ENCODE measurements around the gene GLT6D1.

Gene GLT6D1

DNA sequence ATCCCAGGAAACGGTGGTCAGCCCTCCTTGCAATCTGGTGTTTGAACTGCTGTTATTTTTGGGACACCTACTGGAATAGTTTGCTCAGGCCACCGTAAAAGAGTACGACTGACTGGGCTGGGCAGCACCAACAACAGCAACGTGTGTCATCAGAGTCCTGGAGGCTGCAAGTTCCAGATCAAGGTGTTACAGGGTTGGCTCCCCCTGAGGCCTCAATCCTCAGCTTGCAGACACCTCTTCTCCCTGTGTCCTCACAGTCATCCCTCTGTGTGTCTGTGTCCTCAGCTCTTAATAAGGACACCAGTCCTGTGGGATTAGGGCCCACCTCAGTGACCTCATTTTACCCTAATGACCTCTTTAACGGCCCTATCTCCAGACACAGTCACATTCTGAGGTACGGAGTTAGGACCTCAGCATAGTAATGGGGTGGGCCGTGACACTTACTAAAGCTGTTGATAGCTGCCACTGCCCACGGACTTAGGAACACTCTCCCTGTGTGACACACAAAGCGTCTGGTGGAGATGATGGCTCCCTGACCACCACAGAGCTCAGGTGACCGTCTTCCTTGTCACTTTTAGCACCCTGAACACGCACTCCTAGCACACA, 16.8 kb downstream of the GLT6D1 start:
- DNase-seq (ENCODE audit: low read depth in 2 of 2), result no peak

- no peak for DNase-seq (ENCODE audit: low read depth in 2 of 2)
Measured at GRCh38 chr9:135620558-135620957, 18.8 kb downstream of the GLT6D1 start.

DNA sequence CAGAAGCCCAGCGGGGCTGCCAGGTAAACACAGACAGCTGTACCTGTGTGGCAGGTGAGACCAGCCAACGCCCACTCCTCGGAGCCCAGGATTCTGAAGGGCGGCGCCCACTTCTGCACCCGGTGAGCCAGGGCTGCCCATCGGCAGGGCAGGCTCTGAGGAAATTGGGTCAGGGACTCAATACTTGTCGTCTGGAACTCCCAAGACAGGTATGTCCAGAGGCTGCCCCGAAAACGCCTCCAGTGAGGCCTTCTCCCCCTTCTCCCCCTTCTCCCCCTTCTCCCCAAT, 19.8 kb downstream of the GLT6D1 start:
- no peak for DNase-seq (ENCODE audit: low read depth in 2 of 2)

DNA sequence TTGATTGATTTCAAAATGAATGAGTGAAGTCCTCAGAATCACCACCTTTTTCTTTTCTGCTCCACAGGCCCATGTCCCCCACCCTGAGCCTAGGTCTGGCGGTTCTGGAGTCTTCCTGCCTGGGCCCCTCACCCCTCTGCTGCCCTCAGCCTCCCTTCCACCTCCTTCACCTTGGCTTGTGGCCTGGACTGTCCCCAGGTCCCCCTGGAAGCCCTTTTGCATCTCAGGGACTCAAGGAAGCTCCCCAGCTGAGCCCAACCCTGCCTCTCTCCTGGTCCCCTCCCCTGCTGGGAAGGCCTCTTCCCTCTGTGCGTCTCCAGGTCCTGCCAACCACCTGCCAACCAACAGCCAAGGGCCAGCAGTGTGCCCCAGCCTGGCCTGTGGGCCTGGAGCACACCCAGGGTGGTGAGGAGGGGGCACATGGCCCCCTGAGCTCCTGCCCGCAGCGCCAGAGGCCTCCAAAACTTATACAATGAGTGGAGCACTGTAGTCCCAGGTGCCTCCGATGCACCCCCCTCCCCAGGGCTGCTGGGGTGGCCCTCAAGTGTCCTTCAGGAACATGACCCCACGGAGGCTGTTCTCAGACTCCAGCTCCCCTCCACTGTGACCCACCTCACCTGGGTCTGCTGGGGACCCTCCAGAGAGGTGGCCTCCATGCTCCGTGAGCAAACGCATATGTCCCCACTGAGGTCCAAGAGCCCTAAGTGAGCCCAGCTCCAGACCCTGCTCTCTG, 20.3 kb downstream of the GLT6D1 start:
- DNase-seq (ENCODE audit: low read depth in 2 of 2), result no peak

DNA sequence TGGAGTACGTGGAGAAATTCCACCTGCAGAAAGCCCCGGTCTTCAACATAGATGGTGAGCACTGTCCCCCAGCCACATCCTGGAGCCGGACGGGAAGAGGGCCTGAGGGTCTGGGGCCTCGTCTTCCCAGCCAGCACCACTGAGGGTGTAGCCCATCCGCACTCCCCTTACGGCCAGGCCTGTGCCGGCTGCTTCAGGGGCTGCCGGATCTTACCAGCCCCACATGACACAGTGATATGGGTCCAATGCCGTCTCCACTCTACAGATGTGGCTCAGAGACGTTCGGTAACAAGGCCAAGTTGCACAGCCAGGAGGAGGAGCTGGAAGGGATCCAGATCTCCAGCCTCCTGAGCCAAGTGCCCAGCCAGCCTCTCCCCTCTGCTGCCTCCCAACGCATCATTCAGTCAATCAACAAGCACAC, 21.3 kb downstream of the GLT6D1 start:
- DNase-seq (ENCODE audit: low read depth in 2 of 2), result no peak

DNA sequence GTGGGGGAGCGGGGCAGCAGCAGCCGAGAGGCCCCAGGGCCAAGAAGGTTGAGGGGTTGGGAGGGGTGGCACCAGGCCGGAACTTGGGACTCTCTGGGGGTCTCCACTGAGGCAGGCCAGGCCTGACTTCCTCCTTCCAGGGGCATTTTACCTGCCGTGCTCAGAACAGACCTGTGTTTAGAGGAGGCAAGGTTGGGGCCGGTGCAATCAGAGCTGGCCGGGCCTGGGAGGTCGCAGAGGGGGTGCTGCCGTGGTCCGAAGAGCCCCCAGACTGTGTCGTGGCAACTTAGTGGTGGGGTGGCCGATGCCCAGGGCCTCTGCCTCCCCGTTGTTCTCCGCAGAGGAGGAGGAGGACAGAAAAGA, 21.8 kb downstream of the GLT6D1 start:
- no peak for DNase-seq (ENCODE audit: low read depth in 2 of 2)

DNA sequence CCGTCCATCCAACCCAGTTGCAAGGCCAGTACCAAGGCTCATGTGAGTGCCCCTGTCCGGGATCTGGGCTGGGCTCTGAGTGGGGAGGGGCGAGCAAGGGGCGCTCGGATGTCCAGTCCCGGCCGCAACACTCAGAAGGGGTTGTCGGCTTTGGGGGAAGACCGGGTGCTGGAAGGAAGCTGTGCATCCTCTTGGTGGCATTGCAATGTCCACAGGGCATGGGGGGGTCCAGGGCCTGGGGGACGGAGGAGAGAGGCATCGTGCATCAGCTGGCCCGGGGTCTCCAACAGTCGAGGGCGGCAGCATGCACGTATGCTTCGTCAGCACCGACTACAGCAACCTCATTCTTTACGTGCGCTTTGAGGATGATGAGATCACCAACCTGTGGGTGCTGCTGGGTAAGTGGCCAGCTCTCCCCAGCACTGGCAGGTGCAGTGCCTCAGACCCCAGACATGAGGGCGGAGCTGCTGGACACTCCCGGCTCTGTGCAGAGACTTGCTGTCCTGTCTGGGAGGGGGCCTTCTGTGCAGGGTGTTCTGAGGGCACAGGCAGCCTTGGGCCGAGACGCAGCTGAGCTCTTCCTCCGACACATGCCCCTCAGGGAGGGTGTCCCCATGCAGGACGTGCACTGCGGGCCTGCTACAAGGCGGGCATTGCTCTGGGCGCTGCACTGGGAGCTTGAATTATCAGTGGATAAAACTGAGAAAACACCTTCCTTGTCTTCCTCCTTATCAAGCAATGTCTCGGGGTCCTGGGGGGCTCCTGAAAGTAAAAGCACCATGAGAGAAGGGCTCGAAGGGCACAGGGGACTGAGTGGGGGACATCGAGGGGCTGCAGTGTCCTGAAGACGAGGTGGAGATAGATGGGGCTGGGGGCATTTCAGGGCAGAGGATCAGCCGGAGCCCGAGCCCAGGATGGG, 22.5 kb downstream of the GLT6D1 start:
- no peak for DNase-seq (ENCODE audit: low read depth in 2 of 2)

DNA sequence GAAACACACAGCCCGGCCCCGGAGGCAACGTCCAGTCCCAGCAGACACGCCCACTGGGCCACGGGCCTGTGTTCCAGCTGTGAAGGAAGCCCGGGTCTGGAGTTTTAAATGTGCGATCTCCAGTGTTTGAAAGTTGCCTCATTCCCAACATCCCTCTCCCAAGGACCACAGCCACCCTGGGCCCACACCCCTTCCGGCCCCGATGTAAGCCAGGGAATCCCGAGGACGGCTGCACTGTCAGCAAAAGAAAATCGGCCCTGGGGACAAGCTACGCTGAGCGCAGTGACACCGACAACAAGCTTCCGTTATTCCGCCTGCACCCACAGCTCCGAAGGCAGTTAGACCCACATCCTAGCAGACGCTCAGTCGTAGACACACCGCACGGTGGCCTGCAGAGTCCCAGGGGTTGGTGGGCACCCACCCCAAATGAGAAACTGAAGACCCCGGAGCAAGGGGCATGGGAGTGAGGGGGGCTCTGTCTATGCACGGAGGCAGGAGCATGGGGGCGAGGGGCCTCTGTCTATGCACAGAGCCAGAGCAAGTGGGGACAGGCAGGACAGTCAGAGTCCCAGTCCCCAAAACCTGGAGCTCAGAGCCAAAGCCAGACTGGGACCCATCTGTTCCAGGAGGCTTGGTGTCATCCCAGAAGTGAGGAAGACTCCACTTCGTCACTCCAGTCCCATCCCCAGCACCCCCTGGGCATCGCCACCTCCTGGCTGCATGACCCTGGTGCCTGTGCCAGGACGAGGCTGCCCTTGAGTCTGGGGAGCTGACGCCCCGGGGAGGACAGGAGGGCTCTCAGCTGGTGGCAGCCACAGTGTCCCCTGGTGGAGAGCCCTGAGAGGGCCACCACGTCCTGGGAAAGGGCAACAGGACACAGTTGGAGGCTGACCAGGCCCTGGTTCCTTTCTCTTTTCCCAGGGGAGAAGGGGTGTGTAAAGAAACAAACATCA, 23.4 kb downstream of the GLT6D1 start:
- no peak for DNase-seq (ENCODE audit: low read depth in 2 of 2)

DNA sequence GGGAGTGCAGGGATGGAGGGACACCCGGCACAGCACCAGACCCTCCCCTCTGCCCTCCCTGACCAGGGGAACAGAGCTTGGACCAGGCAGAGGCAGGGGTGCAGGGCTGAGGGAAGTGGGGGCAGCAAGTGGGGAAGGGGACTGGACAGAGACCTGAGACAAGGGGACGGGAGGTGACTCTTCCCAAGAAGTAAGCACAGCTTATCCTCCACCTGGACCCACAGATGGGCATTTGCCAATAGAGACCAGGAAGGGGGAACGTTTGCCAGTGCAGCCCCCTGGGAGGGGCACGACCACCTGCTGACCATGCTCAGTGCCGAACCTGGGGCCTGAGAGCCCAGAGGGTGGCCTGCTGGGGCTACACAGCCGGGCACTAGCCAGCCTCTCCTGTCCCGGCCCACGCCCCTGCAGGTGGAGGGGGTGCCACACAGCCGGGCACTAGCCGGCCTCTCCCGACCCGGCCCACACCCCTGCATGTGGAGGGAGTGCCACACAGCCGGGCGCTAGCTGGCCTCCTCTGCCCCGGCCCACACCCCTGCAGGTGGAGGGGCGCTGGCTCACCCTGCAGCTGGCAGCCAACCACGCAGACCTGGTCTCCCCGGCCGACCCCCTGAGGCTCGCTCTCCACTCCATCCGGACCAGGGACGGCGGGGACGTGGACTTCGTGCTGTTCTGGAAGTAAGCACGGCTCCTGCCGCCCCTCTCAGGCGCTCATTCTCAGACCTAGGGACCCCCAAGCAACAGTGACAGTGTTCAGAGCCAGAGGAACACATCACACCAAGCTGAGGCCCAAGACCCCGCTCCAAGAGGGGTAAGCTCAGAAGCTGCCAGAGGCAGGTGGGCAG, 24.3 kb downstream of the GLT6D1 start:
- DNase-seq (ENCODE audit: low read depth in 2 of 2), result no peak

DNA sequence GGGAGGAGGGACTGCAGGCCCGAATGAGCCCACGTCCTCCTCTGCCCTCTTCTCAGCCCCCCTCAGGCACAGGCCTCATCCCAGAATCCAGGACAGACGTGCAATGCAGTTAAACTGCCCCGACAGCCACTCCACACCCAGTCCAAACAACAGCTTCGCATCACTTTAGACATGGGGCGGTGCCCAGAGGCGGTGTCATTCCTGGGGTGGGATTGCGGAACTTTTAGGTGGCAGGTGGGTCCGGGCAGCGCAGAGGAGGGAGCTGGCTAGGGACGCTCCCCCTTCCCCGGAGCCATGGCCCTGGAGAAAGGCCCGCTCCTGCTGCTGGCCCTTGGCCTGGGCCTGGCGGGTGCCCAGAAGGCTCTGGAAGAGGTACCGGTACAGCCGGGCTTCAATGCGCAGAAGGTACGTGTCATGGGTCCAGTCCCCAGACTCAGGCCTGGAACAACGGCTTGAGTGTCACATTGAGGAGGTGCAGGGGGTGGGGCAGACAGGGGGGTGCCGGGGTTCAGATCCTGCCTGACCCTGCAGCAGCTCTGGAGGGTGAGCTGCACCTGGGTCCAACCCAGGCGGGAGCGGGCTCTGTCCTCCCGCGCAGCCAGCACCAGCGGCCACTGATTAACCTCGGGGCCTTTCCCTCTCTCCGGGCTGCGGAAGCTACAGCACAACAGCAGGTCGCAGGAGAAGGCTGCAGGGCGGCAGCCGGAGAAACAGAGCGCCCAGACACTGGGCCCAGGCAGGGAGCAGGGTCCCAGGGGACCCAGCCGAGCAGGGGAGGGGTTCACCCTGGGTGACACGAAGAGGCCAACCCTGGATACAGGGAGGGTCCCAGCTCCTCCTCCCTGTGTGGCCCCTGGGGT, 25.2 kb downstream of the GLT6D1 start:
- DNase-seq (ENCODE audit: low read depth in 2 of 2), result no peak

- DNase-seq (ENCODE audit: low read depth in 2 of 2), result no peak
Measured at GRCh38 chr9:135612981-135613910, 26.1 kb downstream of the GLT6D1 start.

GRCh38 chr9:135612437-135612836, 26.9 kb downstream of the GLT6D1 start:
- no peak for DNase-seq (ENCODE audit: low read depth in 2 of 2)

GRCh38 chr9:135611875-135612209, 27.5 kb downstream of the GLT6D1 start:
- no peak for DNase-seq (ENCODE audit: low read depth in 2 of 2)

DNA sequence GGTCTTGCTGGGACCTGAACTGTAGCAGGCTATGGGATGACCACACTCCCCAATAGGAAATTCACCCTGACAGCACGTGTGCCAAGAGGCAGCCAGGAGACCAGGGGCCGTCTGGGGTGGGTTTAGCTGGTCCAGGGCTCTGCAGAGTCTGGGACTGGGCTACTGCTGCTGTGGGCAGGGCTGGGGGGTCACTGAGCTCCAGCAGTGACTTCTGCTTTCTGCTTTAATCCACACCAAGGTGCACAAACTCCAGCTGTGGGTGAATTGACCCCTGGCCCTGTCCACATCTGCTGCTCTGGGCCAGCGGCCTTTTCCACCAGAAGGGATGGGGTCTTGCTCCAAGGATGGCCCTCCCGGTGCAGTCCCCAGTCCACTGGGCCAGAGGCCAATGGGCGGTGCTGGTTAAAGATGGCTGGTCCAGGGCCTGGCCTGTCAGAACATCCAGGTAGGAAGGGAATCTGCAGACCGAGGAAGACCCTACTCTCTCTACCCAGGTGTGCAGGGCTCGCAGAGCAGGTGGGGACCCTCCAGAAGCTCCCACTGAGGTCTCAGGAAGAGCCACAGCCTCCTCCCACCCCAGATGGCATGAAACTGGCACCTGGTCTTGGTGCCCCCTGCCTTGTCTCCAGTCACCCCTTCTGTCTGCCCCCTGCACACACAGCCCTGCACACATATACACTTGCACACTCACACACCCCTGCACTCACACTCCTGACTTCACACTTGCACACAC, 28.0 kb downstream of the GLT6D1 start:
- DNase-seq (ENCODE audit: low read depth in 2 of 2), result no peak

- no peak for DNase-seq (ENCODE audit: low read depth in 2 of 2)
Measured at GRCh38 chr9:135610290-135611141, 28.8 kb downstream of the GLT6D1 start.

DNA sequence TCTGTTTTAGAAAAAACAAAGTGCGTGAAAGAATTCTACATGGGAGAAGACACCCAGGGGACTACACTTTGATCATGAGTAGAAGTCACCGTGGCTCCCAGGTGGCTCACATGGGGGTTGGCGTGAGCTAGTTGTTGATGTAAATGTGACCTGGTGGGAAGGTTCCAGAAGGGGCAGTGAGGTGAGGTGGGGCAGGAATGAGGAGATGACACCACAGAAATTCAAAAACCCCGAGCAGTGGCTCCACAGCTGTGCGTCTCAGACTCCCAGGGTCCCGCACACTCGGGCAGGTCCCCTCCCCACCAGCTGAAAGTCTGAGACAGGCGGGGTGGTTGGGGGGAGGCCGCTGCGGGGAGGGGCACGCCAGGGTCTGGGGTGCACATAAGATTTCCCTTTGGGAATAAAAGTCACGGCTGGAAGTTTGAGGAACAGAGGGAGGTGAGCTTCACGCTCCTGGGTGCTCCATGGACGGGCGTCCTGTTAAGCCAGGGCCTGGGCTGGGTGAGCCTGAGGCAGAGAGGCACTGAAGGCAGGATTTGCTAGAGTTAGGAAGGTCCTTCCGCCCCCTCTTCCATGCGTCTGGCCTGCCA, 29.9 kb downstream of the GLT6D1 start:
- DNase-seq (ENCODE audit: low read depth in 2 of 2), result no peak

DNA sequence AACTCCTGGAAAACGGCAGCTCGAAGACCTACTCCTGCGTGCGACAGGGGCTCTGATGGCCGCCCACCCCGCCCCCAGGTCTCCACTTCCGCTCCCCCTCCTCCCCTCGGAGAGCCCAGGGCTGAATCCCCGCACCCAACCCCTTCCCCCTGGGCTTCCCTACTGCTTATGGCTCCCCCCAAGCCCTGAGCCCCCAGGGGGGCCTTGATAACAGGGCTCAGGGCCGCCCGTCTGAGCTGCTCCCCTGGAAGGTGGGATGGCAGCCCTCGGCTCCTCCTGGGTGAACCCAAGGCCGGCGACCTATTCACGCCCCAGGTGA, 30.4 kb downstream of the GLT6D1 start:
- no peak for DNase-seq (ENCODE audit: low read depth in 2 of 2)

All from stimulated activated CD4-positive, alpha-beta T cell treated with anti-CD3 and anti-CD28 coated beads, Interleukin-15, amount 100 ng/mL, for 48 hours (primary cell).